H9 (cell line): ENCODE results near the gene AP2A1. TPM values are rescaled to one million over a fixed set of nuclear protein-coding genes. Genes with fewer than 3 reads are reported as not detected.

Experiments used
- DNase-seq: peaks from one replicate; pipeline ENCODE4 v3.0.0-alpha.2; 2017
- H2AFZ ChIP-seq: one replicate; pipeline ENCODE4 v1.6.1; 2013; ENCODE audit warnings: mild to moderate bottlenecking, low read length, control low read depth, moderate library complexity
- H2AK5ac ChIP-seq: 2 replicates; pipeline ENCODE4 v1.6.1; 2013; ENCODE audit warnings: low read length, control low read depth, mixed read lengths; ENCODE audit not compliant: insufficient read length
- H2BK120ac ChIP-seq: one replicate; pipeline ENCODE4 v1.6.1; 2013; ENCODE audit warnings: low read depth, mild to moderate bottlenecking, low read length, control low read depth, inconsistent platforms; ENCODE audit not compliant: poor library complexity, severe bottlenecking
- H2BK12ac ChIP-seq: 2 replicates; pipeline ENCODE4 v1.6.1; 2013; ENCODE audit warnings: low read length, control low read depth, mixed read lengths, low read depth; ENCODE audit not compliant: insufficient read length
- H2BK15ac ChIP-seq: 2 replicates; pipeline ENCODE4 v1.6.1; 2013; ENCODE audit warnings: low read depth, low read length, control low read depth
- H2BK20ac ChIP-seq: one replicate; pipeline ENCODE4 v1.6.1; 2013; ENCODE audit warnings: low read depth, mild to moderate bottlenecking, low read length, control low read depth, inconsistent platforms; ENCODE audit not compliant: poor library complexity, severe bottlenecking
- H2BK5ac ChIP-seq: 2 replicates; pipeline ENCODE4 v1.6.1; 2013; ENCODE audit warnings: low read length, control low read depth, mixed read lengths; ENCODE audit not compliant: insufficient read length
- H3K14ac ChIP-seq: 2 replicates; pipeline ENCODE4 v1.6.1; 2013; ENCODE audit warnings: low read length, control low read depth; ENCODE audit not compliant: insufficient read depth
- H3K18ac ChIP-seq: 2 replicates; pipeline ENCODE4 v1.6.1; 2013; ENCODE audit warnings: low read depth, mild to moderate bottlenecking, mixed read lengths, low read length, control low read depth; ENCODE audit not compliant: insufficient read length
- H3K23ac ChIP-seq: 2 replicates; pipeline ENCODE4 v1.6.1; 2013; ENCODE audit warnings: low read length, control low read depth, mixed read lengths, low read depth; ENCODE audit not compliant: insufficient read length
- H3K23me2 ChIP-seq: 2 replicates; pipeline ENCODE4 v1.6.1; 2013; ENCODE audit warnings: low read depth, mild to moderate bottlenecking, mixed read lengths, low read length, control low read depth; ENCODE audit not compliant: insufficient read length, poor library complexity, severe bottlenecking
- H3K27ac ChIP-seq: 2 replicates; pipeline ENCODE4 v1.5.1; 2013; ENCODE audit warnings: low read length, control low read depth, mixed read lengths, low read depth; ENCODE audit not compliant: insufficient read length
- H3K27me3 ChIP-seq: 2 replicates; pipeline ENCODE4 v1.6.1; 2013; ENCODE audit warnings: low read length, control low read depth, inconsistent platforms; ENCODE audit not compliant: insufficient read depth
- H3K4ac ChIP-seq: 2 replicates; pipeline ENCODE4 v1.6.1; 2013; ENCODE audit warnings: low read depth, mild to moderate bottlenecking, control low read depth, inconsistent platforms, low read length, moderate library complexity
- H3K4me1 ChIP-seq: 2 replicates; pipeline ENCODE4 v1.6.1; 2013; ENCODE audit warnings: low read length, control low read depth, inconsistent platforms; ENCODE audit not compliant: insufficient read depth
- H3K4me2 ChIP-seq: 2 replicates; pipeline ENCODE4 v1.6.1; 2013; ENCODE audit warnings: low read length, control low read depth, mixed read lengths; ENCODE audit not compliant: insufficient read length, insufficient read depth
- H3K56ac ChIP-seq: 2 replicates; pipeline ENCODE4 v1.6.1; 2013; ENCODE audit warnings: low read depth, mild to moderate bottlenecking, mixed read lengths, low read length, control low read depth; ENCODE audit not compliant: insufficient read length
- H3K79me1 ChIP-seq: 2 replicates; pipeline ENCODE4 v1.6.1; 2013; ENCODE audit warnings: low read depth, mild to moderate bottlenecking, moderate library complexity, low read length, control low read depth, inconsistent platforms; ENCODE audit not compliant: insufficient read depth, poor library complexity, severe bottlenecking
- H3K79me2 ChIP-seq: 2 replicates; pipeline ENCODE4 v1.6.1; 2013; ENCODE audit warnings: low read length, control low read depth, inconsistent platforms; ENCODE audit not compliant: insufficient read depth
- H3K9ac ChIP-seq: 2 replicates; pipeline ENCODE4 v1.6.1; 2013; ENCODE audit warnings: low read length, control low read depth, mixed read lengths; ENCODE audit not compliant: insufficient read length; ENCODE audit errors: extremely low read depth
- H3K9me3 ChIP-seq: one replicate; pipeline ENCODE4 v1.6.1; 2013; ENCODE audit warnings: low read depth, low read length, inconsistent platforms; ENCODE audit not compliant: control insufficient read depth
- H3T11ph ChIP-seq: one replicate; pipeline ENCODE4 v1.6.1; 2013; ENCODE audit warnings: mild to moderate bottlenecking, low read length, control low read depth, inconsistent platforms
- H4K20me1 ChIP-seq: one replicate; pipeline ENCODE4 v1.6.1; 2013; ENCODE audit not compliant: control insufficient read depth, insufficient read length, insufficient read depth
- H4K5ac ChIP-seq: 2 replicates; pipeline ENCODE4 v1.6.1; 2013; ENCODE audit warnings: low read depth, mild to moderate bottlenecking, mixed read lengths, low read length, control low read depth; ENCODE audit not compliant: insufficient read length
- H4K8ac ChIP-seq: replicated peaks from 2 replicates; pipeline ENCODE4 v1.6.1; 2013; ENCODE audit warnings: low read length, control low read depth, mixed read lengths, low read depth; ENCODE audit not compliant: insufficient read length
- H4K91ac ChIP-seq: 2 replicates; pipeline ENCODE4 v1.6.1; 2013; ENCODE audit warnings: low read depth, mild to moderate bottlenecking, moderate library complexity, mixed read lengths, low read length, control low read depth; ENCODE audit not compliant: insufficient read length
- H3K27ac Mint-ChIP-seq, 3 experiments: 2 replicates in 2 of 3; 3 replicates in 1 of 3; pipeline ENCODE4 v1.8.0; 2020 to 2021; ENCODE audit warnings: mixed read lengths in 3 of 3, mild to moderate bottlenecking in 1 of 3, moderate library complexity in 1 of 3
- H3K27me3 Mint-ChIP-seq: 2 replicates; pipeline ENCODE4 v1.8.0; 2021; ENCODE audit warnings: low read depth, mild to moderate bottlenecking, moderate library complexity, mixed read lengths
- H3K36me3 Mint-ChIP-seq, 3 experiments: 2 replicates in 2 of 3; 3 replicates in 1 of 3; pipeline ENCODE4 v1.8.0; 2020 to 2021; ENCODE audit warnings: low read depth in 3 of 3, mixed read lengths in 3 of 3; ENCODE audit not compliant: insufficient read depth in 1 of 3
- H3K4me1 Mint-ChIP-seq, 2 experiments: 2 replicates each; pipeline ENCODE4 v1.8.0; 2020; ENCODE audit warnings: mixed read lengths in 2 of 2
- H3K4me3 Mint-ChIP-seq, 2 experiments: 2 replicates in 1 of 2; 3 replicates in 1 of 2; pipeline ENCODE4 v1.8.0; 2020 to 2021; ENCODE audit warnings: mild to moderate bottlenecking in 2 of 2, mixed read lengths in 2 of 2, moderate library complexity in 1 of 2
- H3K9me3 Mint-ChIP-seq, 2 experiments: 2 replicates in 1 of 2; 3 replicates in 1 of 2; pipeline ENCODE4 v1.8.0; 2020; ENCODE audit warnings: mild to moderate bottlenecking in 2 of 2, mixed read lengths in 2 of 2, moderate library complexity in 1 of 2
- WGBS: extraction: QIAGEN DNeasy Blood & Tissue Kit; methylation state at CpG from one replicate; pipeline ENCODE4 v1.1.7; 2013; ENCODE audit warnings: missing lambda C conversion rate, low lambda C conversion rate, mixed read lengths; ENCODE audit not compliant: insufficient read length; ENCODE audit errors: extremely low coverage; 5-methylcytosine and 5-hydroxymethylcytosine counted together
- total RNA-seq: library from RNA; stranded (reverse); gene quantifications from 2 replicates; pipeline ENCODE4 v1.2.1, GENCODE V29; 2021
- TF ChIP-seq, protein P1 (sequence below): fragments of 200-600 bp; sonication (generic); conservative IDR thresholded peaks from 3 replicates; pipeline ENCODE4 v1.8.0; 2021; ENCODE audit warnings: antibody characterized with exemption, mild to moderate bottlenecking

AP2A1 gene
- total RNA-seq, 1 experiment from 2014 or later, result 108 TPM

DNA sequence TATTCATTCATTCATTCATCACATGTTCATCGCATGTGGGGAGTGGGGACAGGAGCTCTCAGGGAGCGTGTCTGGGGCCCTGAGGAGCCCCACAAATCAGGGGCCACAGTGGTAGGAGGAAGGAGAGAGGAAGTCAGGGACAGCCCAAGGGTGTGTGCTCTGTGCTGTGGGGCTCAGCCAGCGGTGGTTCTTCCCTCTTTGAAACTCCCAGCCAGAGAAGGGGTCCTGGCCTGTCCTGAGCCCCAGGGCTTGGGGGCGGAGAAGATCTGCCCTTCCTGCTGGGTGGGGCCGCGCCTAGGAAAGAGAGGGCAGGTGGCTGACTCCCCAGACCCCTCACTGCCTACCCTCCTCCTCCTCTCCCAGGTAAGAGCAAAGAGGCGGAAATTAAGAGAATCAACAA is 14.6 kb downstream of the AP2A1 start:
- Histone ChIP-seq H2BK12ac (no peak overlapping the region), H3K23me2 (no peaks in the 10 kb centered on the region), H3K79me1 (peaks cover 3% of the 10 kb centered on the region), H2AFZ (no peak overlapping the region), H3T11ph (no peak overlapping the region), H3K4ac (no peak overlapping the region), H3K23ac (no peak overlapping the region), H3K27ac (no peak overlapping the region), H2BK15ac (no peak overlapping the region), H3K14ac (no peak overlapping the region), H3K4me1 (no peaks in the 10 kb centered on the region), H4K20me1 (no peaks in the 10 kb centered on the region), H2BK120ac (no peak overlapping the region), H3K18ac (no peak overlapping the region), H3K56ac (no peak overlapping the region), H3K27me3 (no peaks in the 10 kb centered on the region), H3K79me2 (peaks cover 3% of the 10 kb centered on the region; the same call in 1 of the 2 replicates), H3K4me2 (no peak overlapping the region), H2AK5ac (no peak overlapping the region), H4K91ac (no peak overlapping the region), H3K9ac (no peak overlapping the region), H3K9me3 (no peaks in the 10 kb centered on the region), H4K8ac (no peak overlapping the region), H2BK20ac (no peak overlapping the region), H2BK5ac (no peak overlapping the region), H4K5ac (no peak overlapping the region)
- Mint-ChIP-seq H3K4me1 (peaks cover 7 to 10% of the 10 kb centered on the region in 2 experiments; a peak in 3 of 4 replicates), H3K9me3 (no peaks in the 10 kb centered on the region), H3K4me3 (no peak overlapping the region; a peak in 1 of 5 replicates), H3K27ac (peak overlapping the region; percentile 63 to 92 (median 78); a peak in 6 of 7 replicates), H3K36me3 (peaks cover 20 to 34% (median 30%) of the 10 kb centered on the region in 3 experiments), H3K27me3 (no peaks in the 10 kb centered on the region)
- DNase-seq, result no peak
- WGBS, result no CpG with 5 or more reads among the region's 7 CpGs
- TF ChIP-seq, protein P1, sequence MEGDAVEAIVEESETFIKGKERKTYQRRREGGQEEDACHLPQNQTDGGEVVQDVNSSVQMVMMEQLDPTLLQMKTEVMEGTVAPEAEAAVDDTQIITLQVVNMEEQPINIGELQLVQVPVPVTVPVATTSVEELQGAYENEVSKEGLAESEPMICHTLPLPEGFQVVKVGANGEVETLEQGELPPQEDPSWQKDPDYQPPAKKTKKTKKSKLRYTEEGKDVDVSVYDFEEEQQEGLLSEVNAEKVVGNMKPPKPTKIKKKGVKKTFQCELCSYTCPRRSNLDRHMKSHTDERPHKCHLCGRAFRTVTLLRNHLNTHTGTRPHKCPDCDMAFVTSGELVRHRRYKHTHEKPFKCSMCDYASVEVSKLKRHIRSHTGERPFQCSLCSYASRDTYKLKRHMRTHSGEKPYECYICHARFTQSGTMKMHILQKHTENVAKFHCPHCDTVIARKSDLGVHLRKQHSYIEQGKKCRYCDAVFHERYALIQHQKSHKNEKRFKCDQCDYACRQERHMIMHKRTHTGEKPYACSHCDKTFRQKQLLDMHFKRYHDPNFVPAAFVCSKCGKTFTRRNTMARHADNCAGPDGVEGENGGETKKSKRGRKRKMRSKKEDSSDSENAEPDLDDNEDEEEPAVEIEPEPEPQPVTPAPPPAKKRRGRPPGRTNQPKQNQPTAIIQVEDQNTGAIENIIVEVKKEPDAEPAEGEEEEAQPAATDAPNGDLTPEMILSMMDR, result no peak
